ENCODE results near the gene GUCY2F.

GUCY2F gene

DNA sequence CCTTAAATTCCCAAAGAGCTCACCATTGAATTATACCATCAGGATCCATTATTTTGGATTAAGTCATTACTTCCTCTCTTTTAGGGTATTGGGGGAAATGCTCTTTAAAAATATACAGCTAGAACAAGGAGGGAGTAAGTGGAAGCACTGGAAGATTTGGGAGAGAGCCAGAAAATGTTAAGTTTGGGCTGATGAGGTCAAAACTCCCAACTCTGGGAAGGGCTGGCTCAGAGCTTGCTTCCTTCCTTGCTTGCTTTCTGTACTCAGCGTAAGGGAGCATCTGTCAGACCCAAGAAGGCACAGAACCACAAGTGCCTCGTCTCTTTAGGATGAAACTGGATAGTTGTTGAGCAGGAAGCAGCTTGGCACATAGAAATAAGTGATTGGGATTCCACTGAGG, 138.2 kb downstream of the GUCY2F start:
- DNase-seq (ENCODE audit: low spot score) = no peak

DNA sequence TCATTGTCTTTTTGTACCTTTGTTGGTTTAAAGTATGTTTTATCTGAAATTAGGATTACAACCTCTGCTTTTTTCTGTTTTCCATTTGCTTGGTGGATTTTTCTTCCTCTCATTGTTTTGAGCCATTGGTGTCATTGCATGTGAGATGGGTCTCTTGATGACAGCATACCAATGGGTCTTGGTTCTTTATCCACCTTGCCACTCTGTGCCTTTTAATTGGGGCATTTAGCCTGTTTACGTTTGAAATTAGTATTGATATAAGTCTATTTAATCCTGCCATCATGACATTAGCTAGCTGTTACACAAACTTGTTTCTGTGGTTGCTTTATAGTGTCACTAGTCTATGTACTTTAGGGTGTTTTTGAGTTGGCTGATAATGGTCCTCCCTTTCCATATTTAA, 145.7 kb downstream of the GUCY2F start:
- no peak for DNase-seq (ENCODE audit: low spot score)

DNA sequence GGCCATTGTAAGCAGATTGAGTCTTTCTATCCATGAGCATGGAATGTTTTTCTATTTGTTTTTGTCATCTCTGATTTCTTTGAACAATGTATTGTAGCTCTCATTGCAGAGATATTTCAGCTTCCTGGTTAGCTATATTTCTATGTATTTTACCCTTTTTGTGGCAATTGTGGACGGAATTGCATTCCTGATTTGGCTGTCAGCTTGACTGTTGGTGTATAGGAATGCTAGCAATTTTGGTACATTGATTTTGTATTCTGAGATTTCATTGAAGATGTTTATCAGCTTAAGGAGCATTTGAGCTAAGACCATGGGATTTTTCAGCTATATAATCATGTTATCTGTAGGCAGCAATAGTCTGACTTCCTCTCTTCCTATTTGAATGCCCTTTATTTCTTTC, 154.6 kb downstream of the GUCY2F start:
- DNase-seq (ENCODE audit: low spot score) = no peak
